CD4-positive, alpha-beta T cell (primary cell): Measurements from ENCODE around the gene RNPS1. TPM values are rescaled to one million over a fixed set of nuclear protein-coding genes. Genes with fewer than 3 reads are reported as not detected.
A peak's percentile ranks its signal among the peaks of the same experiment; 100 is the strongest.

Source experiments
- ATAC-seq: fragments of 200-7000 bp; cut with Tn5 transposase; one replicate; pipeline ENCODE4 v1.10.0; 2022; ENCODE audit warnings: mild to moderate bottlenecking; ENCODE audit not compliant: poor library complexity
- CTCF ChIA-PET: fragments of 350-600 bp; sonication (Branson Sonifier 250); formaldehyde crosslinking; loops from one replicate; lab custom pipeline; 2021; ENCODE audit warnings: antibody characterized with exemption, inconsistent platforms; lab: Charles Lee
- POLR2A ChIA-PET: fragments of 350-600 bp; sonication (Branson Sonifier 250); formaldehyde crosslinking; loops from one replicate; lab custom pipeline; 2021; ENCODE audit warnings: antibody characterized with exemption, inconsistent platforms; lab: Charles Lee
- DNase-seq, 14 experiments: peaks; one replicate each; pipeline ENCODE4 v3.0.0-alpha.2; 2013 to 2020; ENCODE audit warnings: mixed read lengths in 2 of 14
- H3K27ac ChIP-seq, 2 donors: one replicate each; pipeline versions ENCODE4 v1.5.1 to v1.7.0; 2013; ENCODE audit warnings: low read length in 2 of 2, low read depth in 1 of 2, mild to moderate bottlenecking in 1 of 2
- H3K27me3 ChIP-seq, 2 experiments: 1 replicate in 1 of 2; 2 replicates in 1 of 2; pipeline versions ENCODE4 v1.6.1 to v1.7.0; 2013; ENCODE audit warnings: low read length in 2 of 2, control low read depth in 1 of 2, mild to moderate bottlenecking in 1 of 2, moderate library complexity in 1 of 2; ENCODE audit not compliant: insufficient read depth in 2 of 2, control insufficient read depth in 1 of 2
- H3K36me3 ChIP-seq: one replicate; pipeline ENCODE4 v1.6.1; 2013; ENCODE audit warnings: low read length, control low read depth; ENCODE audit not compliant: insufficient read depth
- H3K4me1 ChIP-seq: one replicate; pipeline ENCODE4 v1.6.1; 2013; ENCODE audit warnings: low read length, control low read depth; ENCODE audit not compliant: insufficient read depth
- H3K4me3 ChIP-seq: one replicate; pipeline ENCODE4 v1.5.1; 2013; ENCODE audit warnings: mild to moderate bottlenecking, low read length, moderate library complexity
- H3K9me3 ChIP-seq, 2 experiments: 1 replicate in 1 of 2; 2 replicates in 1 of 2; pipeline versions ENCODE4 v1.6.1 to v1.7.0; 2013; ENCODE audit warnings: low read length in 2 of 2, mild to moderate bottlenecking in 2 of 2, control low read depth in 1 of 2, moderate library complexity in 1 of 2; ENCODE audit not compliant: control insufficient read depth in 1 of 2, insufficient read depth in 1 of 2
- H3K27ac Mint-ChIP-seq: one replicate; pipeline ENCODE4 v1.8.0; 2020; ENCODE audit warnings: mixed read lengths
- H3K27me3 Mint-ChIP-seq: one replicate; pipeline ENCODE4 v1.8.0; 2021; ENCODE audit warnings: mixed read lengths
- H3K36me3 Mint-ChIP-seq: one replicate; pipeline ENCODE4 v1.8.0; 2021; ENCODE audit warnings: low read depth, mixed read lengths
- H3K4me1 Mint-ChIP-seq: one replicate; pipeline ENCODE4 v1.8.0; 2021; ENCODE audit warnings: low read depth, mixed read lengths
- H3K4me3 Mint-ChIP-seq: one replicate; pipeline ENCODE4 v1.8.0; 2020; ENCODE audit warnings: mild to moderate bottlenecking, mixed read lengths
- H3K9me3 Mint-ChIP-seq: one replicate; pipeline ENCODE4 v1.8.0; 2020; ENCODE audit warnings: mixed read lengths
- CTCF ChIP-seq: fragments of 200-600 bp; IDR thresholded peaks from one replicate; pipeline ENCODE4 v1.8.0; 2022; ENCODE audit warnings: antibody characterized with exemption, mild to moderate bottlenecking
- intact Hi-C, 2 experiments: fragments of 100-400 bp; cut with DNase I in 1 of 2; cut with micrococcal nuclease in 1 of 2; formaldehyde crosslinking; loops; one replicate each; pipeline versions ENCODE4 v1.15.1 to v1.9.0; 2023 to 2025; cut with DNase I, micrococcal nuclease
- total RNA-seq, 174 experiments: library from RNA in 2 of 174; stranded (reverse) in 2 of 174; gene quantifications; one replicate each; pipeline ENCODE4 v1.2.3 and lab custom pipeline; 2021 to 2026

The RNPS1 gene
- total RNA-seq, 2 experiments from 2014 or later, result 211 to 214 TPM

GRCh38 chr16:2273484-2273883 lies 5.6 kb upstream of the RNPS1 start:
- peaks cover 10% of the 10 kb centered on the region for H3K4me1 Mint-ChIP-seq
- ChIA-PET POLR2A (no interaction called here), CTCF (no interaction called here)
- ATAC-seq (no peak), DNase-seq (no peak)
- Histone ChIP-seq H3K4me1 (peaks cover 15% of the 10 kb centered on the region), H3K27ac (no peak overlapping the region), H3K27me3 (no peaks in the 10 kb centered on the region), H3K4me3 (no peak overlapping the region), H3K9me3 (no peaks in the 10 kb centered on the region), H3K36me3 (no peaks in the 10 kb centered on the region)
- H3K9me3 Mint-ChIP-seq, result no peaks in the 10 kb centered on the region
- H3K4me3 Mint-ChIP-seq, result peak overlapping the region; percentile 63
- TF ChIP-seq CTCF, result no peak
- H3K27ac Mint-ChIP-seq, result no peak overlapping the region
- H3K27me3 Mint-ChIP-seq, result no peaks in the 10 kb centered on the region
- H3K36me3 Mint-ChIP-seq, result no peaks in the 10 kb centered on the region
- intact Hi-C loops, result no loop called here

DNA sequence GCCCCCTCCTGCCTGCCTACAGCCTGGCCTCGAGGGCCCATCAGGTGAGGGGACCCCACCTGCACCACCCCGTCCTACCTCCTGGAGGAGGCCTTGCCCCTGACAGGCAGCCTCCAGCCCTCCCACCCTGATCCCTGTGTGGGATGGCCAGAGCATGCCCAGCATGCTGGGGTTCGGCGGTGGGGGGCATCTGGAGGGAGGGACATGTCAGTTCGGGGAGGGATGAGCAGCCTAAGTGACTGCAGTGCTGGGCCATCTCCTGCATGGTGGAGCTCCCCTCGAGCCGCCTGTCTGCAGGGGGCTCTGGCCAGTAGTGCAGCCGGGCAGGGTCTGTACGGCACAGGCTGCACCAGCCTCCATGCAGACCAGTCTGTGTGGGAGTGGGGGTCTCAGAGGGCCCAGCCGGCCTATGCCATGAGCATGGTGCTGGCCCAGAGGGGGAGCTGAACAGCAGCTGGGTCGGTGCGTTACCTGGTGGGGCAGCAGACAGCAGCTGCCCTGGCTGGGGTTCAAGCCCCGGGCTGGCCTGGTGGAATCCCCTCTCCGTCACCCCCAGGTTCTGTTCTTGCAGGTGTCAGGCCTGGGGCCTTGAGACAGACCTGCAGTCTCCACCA lies 4.0 kb upstream of the RNPS1 start:
- H3K27ac ChIP-seq, result no peak overlapping the region
- DNase-seq, result no peak
- CTCF ChIA-PET, result no interaction called here
- H3K9me3 ChIP-seq, result no peaks in the 10 kb centered on the region
- peaks cover 16% of the 10 kb centered on the region for H3K4me1 ChIP-seq
- intact Hi-C loops, result no loop called here
- H3K27me3 ChIP-seq, result no peaks in the 10 kb centered on the region
- no peak overlapping the region for H3K27ac Mint-ChIP-seq
- ATAC-seq, result no peak
- no peaks in the 10 kb centered on the region for H3K36me3 ChIP-seq
- TF ChIP-seq CTCF, result no peak
- no peak overlapping the region for H3K4me3 Mint-ChIP-seq
- H3K4me1 Mint-ChIP-seq, result peaks cover 16% of the 10 kb centered on the region
- peaks cover 10% of the 10 kb centered on the region for H3K36me3 Mint-ChIP-seq
- no peaks in the 10 kb centered on the region for H3K9me3 Mint-ChIP-seq
- H3K4me3 ChIP-seq, result no peak overlapping the region
- POLR2A ChIA-PET, result no interaction called here
- no peaks in the 10 kb centered on the region for H3K27me3 Mint-ChIP-seq

GRCh38 chr16:2270588-2271470 lies 2.9 kb upstream of the RNPS1 start:
- H3K27ac Mint-ChIP-seq, result no peak overlapping the region
- CTCF ChIA-PET, result no interaction called here
- H3K4me1 Mint-ChIP-seq, result peaks cover 28% of the 10 kb centered on the region
- peak overlapping the region; percentile 70 for H3K4me3 Mint-ChIP-seq
- H3K36me3 Mint-ChIP-seq, result peaks cover 20% of the 10 kb centered on the region
- no peak for TF ChIP-seq CTCF
- no peaks in the 10 kb centered on the region for H3K9me3 Mint-ChIP-seq
- intact Hi-C loops, result no loop called here
- H3K27me3 Mint-ChIP-seq, result no peaks in the 10 kb centered on the region
- POLR2A ChIA-PET, result no interaction called here
- DNase-seq, result no peak
- no peaks in the 10 kb centered on the region for H3K27me3 ChIP-seq
- H3K4me1 ChIP-seq, result peaks cover 26% of the 10 kb centered on the region
- ATAC-seq, result no peak
- H3K4me3 ChIP-seq, result no peak overlapping the region
- no peak overlapping the region for H3K27ac ChIP-seq
- H3K36me3 ChIP-seq, result no peaks in the 10 kb centered on the region
- H3K9me3 ChIP-seq, result no peaks in the 10 kb centered on the region
